ENCODE data around the gene MARK2.

DNA sequence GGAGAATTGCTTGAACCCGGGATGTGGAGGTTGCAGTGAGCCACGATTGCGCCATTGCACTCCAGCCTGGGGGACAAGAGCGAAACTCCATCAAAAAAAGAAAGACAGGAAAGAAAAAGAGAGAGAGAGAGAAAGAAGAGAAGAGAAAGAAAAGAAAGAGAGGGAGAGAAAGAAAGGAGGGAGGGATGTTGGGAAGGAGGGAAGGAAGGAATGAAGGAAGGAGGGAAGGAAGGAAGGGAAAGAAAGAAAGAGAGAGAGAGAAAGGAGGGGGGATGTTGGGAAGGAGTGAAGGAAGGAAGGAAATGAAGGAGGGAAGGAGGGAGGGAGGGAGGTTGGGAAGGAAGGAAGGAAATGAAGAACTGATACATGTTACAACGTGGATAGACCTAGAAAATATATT lies 38.0 kb upstream of the MARK2 start:
- TF ChIP-seq CTCF (IDR thresholded peaks at IDR 0.05) (no peak), POLR2A (IDR thresholded peaks at IDR 0.05) (no peak)

Data from esophagus squamous epithelium (tissue), 4 donors.